Panc1 (cell line): ENCODE results near the gene ITPRIP. TPM values are rescaled to one million over a fixed set of nuclear protein-coding genes. Genes with fewer than 3 reads are reported as not detected.

Source experiments
- ATAC-seq: fragments of 200-7000 bp; cut with Tn5 transposase; 2 replicates; pipeline ENCODE4 v1.9.1; 2020; ENCODE audit warnings: mild to moderate bottlenecking, moderate library complexity
- BruUV-seq: library from RNA; stranded (reverse); fragments of 400-500 nt; replicated peaks from 2 replicates; lab custom pipeline; 2021; lab: Mats Ljungman, UMichigan
- CTCF ChIA-PET: fragments of 300-600 bp; sonication (Branson Sonifier 250); formaldehyde crosslinking; loops from one replicate; lab custom pipeline; 2022; ENCODE audit warnings: antibody characterized with exemption; lab: Charles Lee
- POLR2A ChIA-PET: fragments of 300-600 bp; sonication (Branson Sonifier 250); formaldehyde crosslinking; loops from one replicate; lab custom pipeline; 2022; ENCODE audit warnings: antibody characterized with exemption; lab: Charles Lee
- DNase-seq: peaks from one replicate; pipeline ENCODE4 v3.0.0-alpha.2; 2010; ENCODE audit warnings: low read depth, low spot score
- H3K27ac ChIP-seq: 2 replicates; pipeline ENCODE4 v1.5.1; 2011; ENCODE audit warnings: mild to moderate bottlenecking, low read length, inconsistent platforms
- H3K27me3 ChIP-seq: fragments of 200-500 bp; sonication (Bioruptor generic); 2 replicates; pipeline ENCODE4 v1.6.0; 2014; ENCODE audit warnings: low read length, inconsistent platforms; ENCODE audit not compliant: control insufficient read depth, insufficient read depth
- H3K36me3 ChIP-seq: fragments of 200-500 bp; sonication (Bioruptor generic); 2 replicates; pipeline ENCODE4 v1.5.1; 2014; ENCODE audit warnings: inconsistent platforms, mild to moderate bottlenecking, low read length, moderate library complexity; ENCODE audit not compliant: control insufficient read depth, insufficient read depth
- H3K4me1 ChIP-seq: 2 replicates; pipeline ENCODE4 v1.5.1; 2011; ENCODE audit warnings: inconsistent platforms, mild to moderate bottlenecking, low read length, moderate library complexity; ENCODE audit not compliant: control insufficient read depth, insufficient read depth
- H3K4me3 ChIP-seq, 2 experiments: 2 replicates each; pipeline ENCODE4 v1.5.1; 2011 to 2012; ENCODE audit warnings: low read depth in 2 of 2, low read length in 2 of 2, mild to moderate bottlenecking in 2 of 2, inconsistent platforms in 1 of 2, moderate library complexity in 1 of 2
- H3K9me3 ChIP-seq: fragments of 200-500 bp; sonication (Bioruptor generic); 2 replicates; pipeline ENCODE4 v1.5.1; 2014; ENCODE audit warnings: low read depth, mild to moderate bottlenecking, inconsistent platforms, low read length, moderate library complexity; ENCODE audit not compliant: control insufficient read depth, insufficient read depth
- CTCF ChIP-seq: fragments of 450-650 bp; IDR thresholded peaks from 2 replicates; pipeline ENCODE4 v1.5.1; 2017; ENCODE audit warnings: mild to moderate bottlenecking
- POLR2AphosphoS5 ChIP-seq: IDR thresholded peaks from 2 replicates; pipeline ENCODE4 v1.6.1; 2012; ENCODE audit warnings: mild to moderate bottlenecking, low read depth, low read length, moderate library complexity
- REST ChIP-seq, 2 experiments: IDR thresholded peaks; 2 replicates each; pipeline ENCODE4 v1.6.1; 2011 to 2012; ENCODE audit warnings: low read depth in 2 of 2, control low read depth in 1 of 2, low read length in 1 of 2, mild to moderate bottlenecking in 1 of 2, moderate library complexity in 1 of 2; ENCODE audit not compliant: insufficient read depth in 1 of 2
- SIN3A ChIP-seq: IDR thresholded peaks from 2 replicates; pipeline ENCODE4 v1.6.1; 2012; ENCODE audit warnings: low read depth, mild to moderate bottlenecking, low read length, moderate library complexity, borderline replicate concordance; ENCODE audit not compliant: insufficient read depth
- TCF7L2 ChIP-seq: IDR thresholded peaks from 2 replicates; pipeline ENCODE4 v1.6.1; 2011; ENCODE audit warnings: mild to moderate bottlenecking, low read depth, low read length, inconsistent platforms
- in situ Hi-C: cut with HindIII; loops from 2 replicates; pipeline ENCODE4 v1.10.0; 2016; ENCODE audit warnings: low sequenced_read_pairs, low pct_unique_long_range_greater_than_20kb
- intact Hi-C: fragments of 100-400 bp; cut with micrococcal nuclease; formaldehyde crosslinking; loops from one replicate; pipeline ENCODE4 v1.10.0; 2022; ENCODE audit not compliant: unreplicated experiment
- total RNA-seq: library from RNA; stranded (reverse); gene quantifications from one replicate; pipeline ENCODE4 v1.2.1, GENCODE V29; 2021; ENCODE audit not compliant: unreplicated experiment

The ITPRIP gene
- total RNA-seq, 1 experiment from 2014 or later: 55.0 TPM

GRCh38 chr10:104300736-104301292 lies 37.5 kb downstream of the ITPRIP start:
- DNase-seq (no peak), ATAC-seq (no peak; the same call in 1 of the 2 replicates)
- intact Hi-C loops: no loop called here
- TF ChIP-seq CTCF (no peak; the same call in 1 of the 2 replicates), POLR2AphosphoS5 (no peak), SIN3A (no peak), REST (IDR thresholded peaks at IDR 0.05; ENCODE audit: insufficient read depth in 1 of 2, low read depth in 2 of 2, low read length in 1 of 2) (no peak), TCF7L2 (no peak)
- Histone ChIP-seq H3K36me3 (no peaks in the 10 kb centered on the region), H3K27me3 (no peaks in the 10 kb centered on the region), H3K4me1 (peaks cover 9% of the 10 kb centered on the region), H3K27ac (no peak overlapping the region), H3K4me3 (no peak overlapping the region), H3K9me3 (no peaks in the 10 kb centered on the region)
- POLR2A ChIA-PET: interaction anchor here (0.5 kb wide), 1 partner anchor 549 kb away, joined by 3 read pairs; no protein-coding TSS in a partner anchor
- BruUV-seq: no TSS peak
- CTCF ChIA-PET: no interaction called here
- in situ Hi-C loops: no loop called here

GRCh38 chr10:104300002-104300735 lies 38.1 kb downstream of the ITPRIP start:
- no peaks in the 10 kb centered on the region for H3K27me3 ChIP-seq
- DNase-seq (no peak), ATAC-seq (no peak)
- TF ChIP-seq POLR2AphosphoS5 (no peak), SIN3A (no peak), REST (IDR thresholded peaks at IDR 0.05; ENCODE audit: insufficient read depth in 1 of 2, low read depth in 2 of 2, low read length in 1 of 2) (no peak), TCF7L2 (no peak), CTCF (no peak)
- H3K27ac ChIP-seq: no peak overlapping the region
- in situ Hi-C loops: no loop called here
- ChIA-PET POLR2A (interaction anchor here (0.5 kb wide), 1 partner anchor 550 kb away, joined by 3 read pairs; no protein-coding TSS in a partner anchor), CTCF (interaction anchor here (0.7 kb wide), 1 partner anchor 43 kb away, joined by 6 read pairs; no protein-coding TSS in a partner anchor)
- no peaks in the 10 kb centered on the region for H3K9me3 ChIP-seq
- BruUV-seq: no TSS peak
- no peaks in the 10 kb centered on the region for H3K36me3 ChIP-seq
- no peak overlapping the region for H3K4me3 ChIP-seq
- intact Hi-C loops: no loop called here
- peaks cover 3% of the 10 kb centered on the region for H3K4me1 ChIP-seq
